Fibroblast of the conjunctiva (primary cell): ENCODE results near the gene CEP85.
A peak's percentile ranks its signal among the peaks of the same experiment; 100 is the strongest.

Experiments used
- DNase-seq: peaks from one replicate; pipeline ENCODE4 v3.0.0-alpha.2; 2010; ENCODE audit warnings: low read depth

The CEP85 gene

DNA sequence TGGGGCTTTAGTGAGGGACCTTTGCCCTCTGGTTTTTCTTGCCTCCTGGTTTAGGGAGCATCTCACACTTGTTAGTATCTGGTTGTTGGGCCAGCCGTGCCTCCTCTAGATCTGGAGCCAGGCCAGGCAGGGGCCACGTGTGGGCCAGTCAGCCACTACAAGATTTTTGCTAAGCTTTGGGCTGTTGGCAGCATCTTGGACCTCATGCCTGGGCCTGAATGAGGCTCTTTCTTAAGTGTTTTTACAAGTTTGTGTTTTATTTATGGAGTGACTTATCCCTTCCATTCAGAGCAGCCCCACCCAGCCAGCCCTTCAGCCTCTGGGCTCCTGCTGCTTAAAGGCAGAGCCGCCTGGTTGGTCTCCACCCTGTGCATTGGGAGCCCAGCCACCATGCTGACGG, 44.3 kb downstream of the CEP85 start:
- peak; percentile 89 for DNase-seq

- no peak for DNase-seq
Measured at GRCh38 chr1:26278724-26279455, 44.9 kb downstream of the CEP85 start.

- peak; percentile 57 for DNase-seq
Measured at GRCh38 chr1:26279456-26280332, 45.7 kb downstream of the CEP85 start, which contains the start of gene SH3BGRL3. Gene SH3BGRL3 (plus strand): TSS chr1:26280086. CDS start chr1:26280156, 70 bp downstream.

DNA sequence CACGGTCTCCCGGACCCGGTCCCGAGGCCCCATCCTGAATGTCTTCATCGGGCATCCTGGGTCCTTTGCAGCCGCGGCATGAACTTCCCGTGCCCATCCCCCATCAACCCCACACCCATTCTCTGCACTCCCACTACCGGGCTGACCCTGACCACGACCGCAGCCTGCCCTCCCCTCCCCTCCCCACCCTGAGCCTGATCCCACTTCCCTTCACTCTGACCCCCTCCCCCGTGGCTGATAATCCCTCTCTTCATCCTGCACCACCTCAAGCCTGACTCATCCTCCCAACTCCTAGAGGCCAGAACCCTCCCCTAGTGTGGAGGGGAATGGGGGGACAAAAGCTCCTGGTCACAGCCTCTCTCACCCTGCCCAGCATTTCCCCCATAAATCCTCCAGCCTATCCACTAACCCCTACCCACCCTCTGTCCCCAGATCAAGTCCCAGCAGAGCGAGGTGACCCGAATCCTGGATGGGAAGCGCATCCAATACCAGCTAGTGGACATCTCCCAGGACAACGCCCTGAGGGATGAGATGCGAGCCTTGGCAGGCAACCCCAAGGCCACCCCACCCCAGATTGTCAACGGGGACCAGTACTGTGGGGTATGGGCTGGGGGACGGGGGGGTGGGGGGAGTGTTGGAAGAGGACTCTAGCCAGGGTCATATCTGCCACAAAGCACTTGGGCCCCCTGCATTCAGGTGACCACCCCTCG, 46.5 kb downstream of the CEP85 start:
- no peak for DNase-seq

DNA sequence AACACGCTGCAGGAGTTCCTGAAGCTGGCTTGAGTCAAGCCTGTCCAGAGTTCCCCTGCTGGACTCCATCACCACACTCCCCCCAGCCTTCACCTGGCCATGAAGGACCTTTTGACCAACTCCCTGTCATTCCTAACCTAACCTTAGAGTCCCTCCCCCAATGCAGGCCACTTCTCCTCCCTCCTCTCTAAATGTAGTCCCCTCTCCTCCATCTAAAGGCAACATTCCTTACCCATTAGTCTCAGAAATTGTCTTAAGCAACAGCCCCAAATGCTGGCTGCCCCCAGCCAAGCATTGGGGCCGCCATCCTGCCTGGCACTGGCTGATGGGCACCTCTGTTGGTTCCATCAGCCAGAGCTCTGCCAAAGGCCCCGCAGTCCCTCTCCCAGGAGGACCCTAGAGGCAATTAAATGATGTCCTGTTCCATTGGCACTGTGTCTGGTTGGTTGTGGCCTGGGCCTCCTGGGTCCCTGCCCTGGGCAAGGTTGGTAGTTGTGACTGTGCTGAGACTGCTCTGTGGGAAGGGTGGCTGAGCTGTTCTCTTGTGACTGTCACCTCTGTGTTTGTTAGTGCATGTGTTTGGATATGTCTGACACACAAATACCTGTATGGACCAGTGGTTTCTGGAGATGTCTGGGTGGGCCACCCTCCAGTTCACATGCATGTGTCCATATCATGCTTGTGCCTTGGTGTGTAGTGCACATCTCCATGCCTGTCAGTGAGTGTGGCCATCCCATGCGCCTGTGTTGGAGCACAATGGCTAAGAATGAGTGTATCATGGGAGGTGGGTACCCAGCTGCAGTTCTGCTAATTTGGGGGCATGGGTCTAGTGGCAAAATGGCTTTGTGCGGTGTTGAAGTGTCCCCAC, 47.3 kb downstream of the CEP85 start:
- DNase-seq, result no peak

DNA sequence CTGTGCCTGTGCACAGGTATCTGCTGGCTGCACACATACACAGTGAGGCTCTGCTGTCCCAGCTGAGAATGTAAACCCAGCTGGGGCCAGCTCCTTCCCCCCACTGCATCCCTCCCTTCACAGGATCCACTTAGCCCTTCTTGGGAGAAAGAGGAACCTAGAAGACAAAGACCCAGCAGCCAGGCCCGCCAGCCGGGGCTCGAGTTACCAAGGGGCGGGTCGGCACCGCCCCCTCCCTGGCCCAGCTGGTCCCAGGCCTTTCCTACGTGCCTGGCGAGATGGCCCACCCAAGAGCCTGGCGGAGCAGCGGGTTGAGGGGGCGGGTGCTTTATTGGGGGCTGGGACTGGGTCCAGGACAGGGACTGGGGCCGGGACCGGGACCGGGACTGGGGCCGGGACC, 48.0 kb downstream of the CEP85 start:
- no peak for DNase-seq

DNA sequence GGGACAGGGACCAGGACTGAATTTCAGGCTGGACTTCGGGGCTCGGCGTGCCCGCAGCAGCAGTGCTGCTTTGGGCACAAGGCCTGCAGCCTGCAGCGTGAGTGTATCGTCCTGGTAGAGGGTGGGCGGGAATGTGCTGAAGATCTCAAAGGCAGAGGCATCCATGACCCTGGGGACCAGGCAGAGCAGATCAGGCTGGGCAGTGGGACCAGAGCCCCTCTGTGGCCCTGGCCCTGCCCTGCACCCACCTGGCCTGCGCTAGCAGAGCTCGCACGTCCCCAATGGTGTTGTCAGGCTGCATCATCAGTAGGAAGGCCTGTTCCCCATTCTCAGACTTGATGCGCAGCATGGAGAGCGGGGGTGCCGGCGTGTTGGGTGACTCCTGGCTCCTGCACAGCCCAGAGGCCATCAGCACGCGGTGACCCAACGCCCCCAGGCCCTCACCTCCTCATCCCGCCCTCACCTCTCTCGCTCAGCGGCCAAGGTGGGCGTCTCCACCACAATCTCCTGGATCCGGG, 48.5 kb downstream of the CEP85 start:
- no peak for DNase-seq

DNA sequence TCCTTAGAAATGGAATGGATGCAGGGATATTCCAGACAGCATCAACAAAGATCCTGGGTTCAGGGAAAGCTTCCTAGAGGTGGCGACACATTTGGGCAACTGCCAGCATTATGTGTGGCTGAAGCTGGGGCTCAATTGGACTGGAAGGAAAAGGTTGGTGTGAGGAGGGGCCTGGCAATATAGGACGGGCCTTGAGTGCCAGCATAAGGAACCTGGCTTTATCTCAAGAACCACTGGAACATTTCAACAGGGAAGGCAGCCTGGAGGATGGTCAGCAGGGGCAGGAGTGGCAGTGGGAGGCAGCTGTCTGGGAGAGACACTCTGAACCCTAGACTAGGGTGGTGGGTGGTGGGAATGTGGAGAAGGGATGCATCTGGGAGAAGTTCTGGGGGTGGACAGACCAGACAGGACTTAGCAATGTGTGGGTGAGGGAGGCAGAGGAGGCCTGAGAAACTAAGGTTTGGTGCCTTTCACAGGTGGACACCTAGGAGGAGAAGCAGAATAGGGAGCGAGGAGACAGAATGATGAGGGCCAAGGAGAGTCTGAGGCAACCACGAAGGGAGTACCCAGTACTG, 49.4 kb downstream of the CEP85 start:
- no peak for DNase-seq

GRCh38 chr1:26283871-26284596, 50.0 kb downstream of the CEP85 start:
- no peak for DNase-seq

DNA sequence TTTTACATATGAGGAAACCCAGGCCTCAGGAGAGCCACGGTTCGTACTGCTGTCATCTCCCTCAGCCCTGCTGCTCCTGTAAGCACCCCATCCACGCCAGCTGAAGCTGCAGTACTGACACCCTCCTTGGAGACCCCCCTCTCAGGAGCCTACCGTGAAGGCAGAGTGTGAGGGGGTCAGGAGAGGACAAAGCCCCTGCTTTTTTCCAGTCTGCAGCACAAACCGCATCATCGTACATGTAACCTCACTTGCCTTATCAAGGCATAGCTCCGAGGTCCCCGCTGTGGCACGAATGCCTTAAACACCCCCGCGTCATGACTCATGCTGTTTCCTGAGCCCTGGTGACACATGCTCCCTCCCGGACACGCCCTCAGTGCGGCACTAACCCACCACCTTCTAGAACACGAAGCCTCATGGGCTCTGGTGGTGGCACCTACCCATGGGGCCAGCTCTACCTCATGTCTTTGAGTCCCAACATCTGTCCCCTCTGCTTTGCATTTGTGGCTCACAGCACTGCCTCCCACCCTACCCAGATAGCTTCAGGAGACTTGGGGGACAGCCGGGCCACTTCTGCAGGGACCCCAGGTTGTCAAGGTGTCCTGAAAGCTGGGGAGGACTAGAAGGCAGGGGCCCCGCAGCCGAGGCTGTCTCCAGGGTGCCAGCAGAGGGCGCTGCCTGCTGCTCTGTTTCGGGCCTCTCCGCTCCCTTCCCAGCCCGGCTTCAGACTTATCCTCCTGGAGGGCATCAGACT, 50.8 kb downstream of the CEP85 start:
- DNase-seq, result peak; percentile 55

DNA sequence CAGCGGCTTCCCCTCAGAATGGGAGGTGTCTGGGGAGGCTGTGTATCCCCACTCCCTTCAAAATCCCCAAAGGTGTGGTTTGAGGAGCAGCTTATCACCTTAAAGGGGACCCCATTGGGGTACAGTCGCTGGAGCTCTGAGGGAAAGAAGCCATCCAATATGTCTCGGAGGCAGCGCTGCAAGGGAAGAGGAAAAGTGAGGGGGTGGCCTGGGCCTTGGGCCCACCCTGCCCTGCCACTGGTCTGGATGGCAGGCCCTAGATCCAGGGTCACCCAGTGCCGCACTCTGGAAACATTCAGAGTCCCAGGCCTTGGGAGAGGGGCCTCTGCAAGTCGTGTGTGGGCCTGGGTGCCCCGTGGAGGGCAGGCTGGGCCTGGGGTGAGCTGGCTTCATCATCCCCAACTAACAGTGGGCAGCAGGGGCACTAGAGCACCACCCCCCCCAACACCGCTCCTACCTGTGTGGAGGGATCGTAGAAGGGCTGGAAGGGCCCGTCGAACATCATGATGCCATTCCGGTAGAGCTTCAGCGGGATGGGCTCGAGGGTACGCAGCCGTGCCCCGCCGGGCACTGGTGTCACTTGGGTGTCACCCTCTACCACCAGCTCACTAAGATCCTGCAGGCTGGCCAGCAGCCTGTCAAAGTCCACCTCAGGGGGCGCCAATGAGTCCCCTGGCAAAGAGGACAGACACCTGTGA, 51.5 kb downstream of the CEP85 start:
- DNase-seq, result no peak

- DNase-seq, result no peak
Measured at GRCh38 chr1:26286064-26286416, 52.0 kb downstream of the CEP85 start.

DNA sequence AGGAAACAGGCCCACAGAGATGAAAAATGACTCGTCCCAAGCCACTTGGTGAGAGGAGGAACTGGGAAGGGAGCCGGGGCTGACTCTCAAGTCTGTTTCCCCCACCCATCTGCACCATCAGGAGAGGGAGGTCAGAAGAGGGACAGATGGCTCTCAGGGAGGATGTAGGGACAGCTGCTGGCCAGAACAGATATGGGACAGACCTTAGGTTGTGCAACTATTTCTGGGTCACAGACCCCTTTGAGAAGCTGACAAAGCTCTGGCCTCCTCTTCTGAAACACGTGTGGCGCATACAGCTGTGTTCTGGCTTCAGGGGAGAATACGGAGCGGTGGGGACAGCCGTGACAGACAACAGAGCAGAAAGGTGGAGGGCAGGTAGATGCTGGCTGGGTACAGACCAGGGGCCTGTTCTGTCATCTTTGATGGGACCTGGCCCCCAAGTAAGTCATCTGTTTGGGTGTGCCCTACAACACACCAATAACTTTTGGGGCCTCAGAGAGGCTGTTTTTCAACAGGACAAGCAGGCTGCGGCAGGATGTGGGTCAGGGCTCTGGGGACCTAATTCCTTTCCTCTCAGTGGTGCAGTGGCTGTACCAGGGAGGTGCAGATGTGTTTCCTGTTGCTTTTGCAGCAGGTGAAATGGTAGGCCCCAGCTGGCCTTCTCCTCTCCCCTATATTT, 53.2 kb downstream of the CEP85 start:
- DNase-seq, result no peak

- no peak for DNase-seq
Measured at GRCh38 chr1:26287811-26288210, 53.8 kb downstream of the CEP85 start.

DNA sequence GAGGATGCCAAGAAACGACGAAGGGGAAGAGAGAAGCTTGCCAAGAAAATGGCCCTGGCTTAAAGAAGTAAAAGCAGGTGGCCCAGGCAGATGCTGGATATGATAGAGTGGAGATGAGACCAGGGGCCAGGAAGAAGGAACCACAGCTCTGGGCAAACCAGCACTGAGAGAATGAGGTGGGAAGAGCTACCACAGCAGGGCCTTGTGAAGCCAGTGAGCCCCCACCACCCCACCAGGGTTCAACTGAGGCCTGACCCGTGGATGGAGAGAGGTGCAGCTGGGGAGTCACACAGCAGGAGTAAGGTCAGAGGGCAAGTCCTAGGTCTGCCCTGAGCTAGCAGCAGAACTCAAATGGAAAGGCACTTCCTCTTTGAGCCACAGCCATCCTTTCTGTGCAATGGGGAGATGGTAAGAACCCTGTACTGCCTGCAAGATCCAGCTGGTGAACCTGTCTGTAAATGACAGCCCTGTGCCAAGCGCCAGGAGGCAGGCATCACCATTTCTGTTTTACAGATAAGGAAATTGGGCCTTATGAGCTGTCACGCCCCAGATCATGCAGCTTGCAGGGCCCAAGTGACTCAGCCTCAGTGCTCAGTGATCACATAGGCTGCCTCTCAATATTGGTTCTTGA, 54.4 kb downstream of the CEP85 start:
- no peak for DNase-seq

DNA sequence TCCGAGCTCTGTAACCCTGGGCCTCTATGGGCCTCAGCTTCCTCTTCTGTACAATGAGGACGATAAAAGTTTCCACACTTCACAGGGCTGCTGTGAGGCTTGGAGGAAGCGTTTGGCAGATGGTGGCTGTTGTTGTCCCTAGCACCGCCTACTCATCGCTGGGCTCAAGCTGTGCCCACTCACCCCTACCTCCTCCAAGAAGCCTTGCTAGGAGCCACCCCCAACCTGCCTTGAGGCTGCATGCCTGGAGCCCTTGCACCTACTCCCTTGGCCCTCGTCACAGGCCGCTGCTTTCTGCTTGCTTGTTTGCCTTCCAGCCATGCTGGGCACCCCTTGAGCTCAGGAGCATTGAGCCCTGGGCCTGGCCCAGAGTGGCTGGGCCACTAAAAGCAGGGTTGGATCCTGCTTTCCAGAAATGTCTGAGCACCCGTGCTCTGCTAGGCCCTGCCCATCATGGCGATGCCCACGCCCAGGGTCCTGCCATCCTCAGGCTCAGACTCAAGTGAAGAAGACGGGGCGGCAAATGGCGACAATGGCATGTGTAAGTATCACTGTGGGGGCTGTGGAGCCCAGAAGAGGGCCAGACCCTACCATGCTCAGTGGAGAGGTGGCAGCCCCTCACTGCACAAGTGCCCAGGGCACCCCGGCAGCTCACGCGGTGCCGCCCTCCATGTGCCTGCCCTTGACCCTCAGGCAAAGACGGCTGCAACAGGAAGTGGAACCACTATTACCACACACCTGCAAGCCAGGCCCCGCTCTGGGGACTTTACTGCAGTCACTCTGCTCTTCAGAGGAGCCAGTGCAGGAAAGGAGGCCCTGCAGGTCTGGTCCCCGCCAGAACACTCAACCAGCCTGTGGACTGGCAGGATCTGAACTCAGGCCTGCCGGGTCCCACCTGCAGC, 55.4 kb downstream of the CEP85 start:
- no peak for DNase-seq
